ENCODE results near the gene RABGAP1.

The RABGAP1 gene

GRCh38 chr9:123011380-123011779, 70.6 kb downstream of the RABGAP1 start:
- no peak for DNase-seq

- no peak for DNase-seq
Observed at GRCh38 chr9:123011878-123012528, 71.2 kb downstream of the RABGAP1 start.

- no peak for DNase-seq
Observed at GRCh38 chr9:123016631-123017030, 75.8 kb downstream of the RABGAP1 start.

- no peak for DNase-seq
Observed at GRCh38 chr9:123020796-123021195, 80.0 kb downstream of the RABGAP1 start.

GRCh38 chr9:123026425-123026824, 85.6 kb downstream of the RABGAP1 start:
- DNase-seq: no peak

- DNase-seq: no peak
Observed at GRCh38 chr9:123027517-123027916, 86.7 kb downstream of the RABGAP1 start.

GRCh38 chr9:123028136-123028535, 87.3 kb downstream of the RABGAP1 start:
- DNase-seq: no peak

GRCh38 chr9:123028973-123029372, 88.2 kb downstream of the RABGAP1 start:
- DNase-seq: no peak

GRCh38 chr9:123031963-123032362, 91.1 kb downstream of the RABGAP1 start:
- no peak for DNase-seq

- no peak for DNase-seq
Observed at GRCh38 chr9:123033352-123033751, 92.5 kb downstream of the RABGAP1 start, which contains the start of gene GPR21. Gene GPR21, plus strand, starts transcription at chr9:123033667. Its CDS starts 900 bp downstream, at chr9:123034567.

- DNase-seq: no peak
Observed at GRCh38 chr9:123033864-123034601, 93.2 kb downstream of the RABGAP1 start.

GRCh38 chr9:123034881-123035510, 94.2 kb downstream of the RABGAP1 start:
- DNase-seq: no peak

GRCh38 chr9:123035791-123036190, 95.0 kb downstream of the RABGAP1 start:
- DNase-seq: no peak

GRCh38 chr9:123036893-123037545, 96.2 kb downstream of the RABGAP1 start:
- DNase-seq: no peak

GRCh38 chr9:123039617-123040219, 98.9 kb downstream of the RABGAP1 start:
- no peak for DNase-seq

GRCh38 chr9:123040801-123041200, 100.0 kb downstream of the RABGAP1 start:
- DNase-seq: no peak

GRCh38 chr9:123041489-123041888, 100.7 kb downstream of the RABGAP1 start:
- DNase-seq: no peak

GRCh38 chr9:123043081-123043939, 102.5 kb downstream of the RABGAP1 start:
- DNase-seq: no peak

GRCh38 chr9:123044586-123044985, 103.8 kb downstream of the RABGAP1 start:
- no peak for DNase-seq

GRCh38 chr9:123046406-123047195, 105.8 kb downstream of the RABGAP1 start:
- DNase-seq: no peak

- DNase-seq: no peak
Observed at GRCh38 chr9:123048748-123049147, 107.9 kb downstream of the RABGAP1 start.
